ENCODE measurements around the gene CDH4. TPM values are rescaled to one million over a fixed set of nuclear protein-coding genes. Genes with fewer than 3 reads are reported as not detected.

CDH4 gene
- total RNA-seq, 1 experiment from 2014 or later: not detected

GRCh38 chr20:61798632-61799031 is 546.6 kb downstream of the CDH4 start:
- no peaks in the 10 kb centered on the region for H3K9me3 Mint-ChIP-seq (ENCODE audit: unreplicated experiment)
- H3K4me1 ChIP-seq: no peaks in the 10 kb centered on the region
- peaks cover 33% of the 10 kb centered on the region for H3K27me3 Mint-ChIP-seq (ENCODE audit: insufficient read depth, unreplicated experiment)
- no peak overlapping the region for H3K27ac Mint-ChIP-seq (ENCODE audit: unreplicated experiment)
- H3K4me3 Mint-ChIP-seq (ENCODE audit: unreplicated experiment): no peak overlapping the region
- H3K4me1 Mint-ChIP-seq (ENCODE audit: low read depth, unreplicated experiment): no peaks in the 10 kb centered on the region
- no peak for DNase-seq
- H3K4me3 ChIP-seq (ENCODE audit: low read depth, low read length): no peak overlapping the region
- intact Hi-C loops (cut with micrococcal nuclease; ENCODE audit: unreplicated experiment): no loop called here
- peaks cover 5% of the 10 kb centered on the region; the same call in 1 of the 2 replicates for H3K9me3 ChIP-seq
- CTCF ChIA-PET: interaction anchor here (0.6 kb wide), 1 partner anchor 993 kb away, joined by 4 read pairs; no protein-coding TSS in a partner anchor
- POLR2A ChIA-PET: no interaction called here
- no peaks in the 10 kb centered on the region for H3K36me3 Mint-ChIP-seq (ENCODE audit: insufficient read depth, unreplicated experiment)
- no peaks in the 10 kb centered on the region for H3K36me3 ChIP-seq (ENCODE audit: control insufficient read depth, insufficient read depth, low read length)
- H3K27me3 ChIP-seq (replicated peaks; ENCODE audit: control insufficient read depth, insufficient read depth, low read length): peaks cover 3% of the 10 kb centered on the region
- no TSS peak for BruUV-seq (replicated peaks)
- TF ChIP-seq, protein P1, sequence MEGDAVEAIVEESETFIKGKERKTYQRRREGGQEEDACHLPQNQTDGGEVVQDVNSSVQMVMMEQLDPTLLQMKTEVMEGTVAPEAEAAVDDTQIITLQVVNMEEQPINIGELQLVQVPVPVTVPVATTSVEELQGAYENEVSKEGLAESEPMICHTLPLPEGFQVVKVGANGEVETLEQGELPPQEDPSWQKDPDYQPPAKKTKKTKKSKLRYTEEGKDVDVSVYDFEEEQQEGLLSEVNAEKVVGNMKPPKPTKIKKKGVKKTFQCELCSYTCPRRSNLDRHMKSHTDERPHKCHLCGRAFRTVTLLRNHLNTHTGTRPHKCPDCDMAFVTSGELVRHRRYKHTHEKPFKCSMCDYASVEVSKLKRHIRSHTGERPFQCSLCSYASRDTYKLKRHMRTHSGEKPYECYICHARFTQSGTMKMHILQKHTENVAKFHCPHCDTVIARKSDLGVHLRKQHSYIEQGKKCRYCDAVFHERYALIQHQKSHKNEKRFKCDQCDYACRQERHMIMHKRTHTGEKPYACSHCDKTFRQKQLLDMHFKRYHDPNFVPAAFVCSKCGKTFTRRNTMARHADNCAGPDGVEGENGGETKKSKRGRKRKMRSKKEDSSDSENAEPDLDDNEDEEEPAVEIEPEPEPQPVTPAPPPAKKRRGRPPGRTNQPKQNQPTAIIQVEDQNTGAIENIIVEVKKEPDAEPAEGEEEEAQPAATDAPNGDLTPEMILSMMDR (IDR thresholded peaks at IDR 0.05; ENCODE audit: insufficient read depth in 1 of 2, low read depth in 1 of 2, low read length in 1 of 2, severe bottlenecking in 1 of 2, unreplicated experiment in 1 of 2): no peak

DNA sequence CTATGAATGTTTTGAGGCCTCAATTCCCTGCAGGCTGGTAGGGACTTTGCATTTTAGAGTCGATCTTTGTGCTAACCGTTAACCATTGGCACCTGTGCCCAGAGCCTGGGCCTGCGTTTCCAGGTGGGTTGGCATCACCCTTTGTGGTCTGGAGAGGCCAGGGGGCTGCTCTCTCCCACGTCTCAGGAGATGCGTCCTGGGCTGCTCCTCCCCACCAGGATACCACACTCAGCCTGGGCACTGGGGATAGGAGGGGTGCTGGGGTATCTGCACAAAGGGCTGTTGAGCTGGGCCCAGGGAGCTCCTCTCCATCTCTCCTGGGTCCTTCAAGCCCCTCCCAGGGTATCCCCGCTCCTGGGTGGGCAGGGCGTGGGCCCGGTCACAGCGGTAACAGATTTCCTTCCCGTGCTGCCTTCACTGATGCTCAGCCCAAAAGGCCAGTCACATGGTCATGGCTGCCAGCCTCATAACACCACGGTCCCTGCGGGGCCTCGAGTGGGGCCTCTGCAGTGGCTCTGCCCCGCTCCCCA is 547.4 kb downstream of the CDH4 start:
- Histone ChIP-seq H3K9me3 (peaks cover 5% of the 10 kb centered on the region; the same call in 1 of the 2 replicates), H3K4me1 (no peaks in the 10 kb centered on the region), H3K4me3 (ENCODE audit: low read depth, low read length) (no peak overlapping the region), H3K36me3 (ENCODE audit: control insufficient read depth, insufficient read depth, low read length) (no peaks in the 10 kb centered on the region), H3K27me3 (replicated peaks; ENCODE audit: control insufficient read depth, insufficient read depth, low read length) (peaks cover 8% of the 10 kb centered on the region)
- POLR2A ChIA-PET: no interaction called here
- H3K36me3 Mint-ChIP-seq (ENCODE audit: insufficient read depth, unreplicated experiment): no peaks in the 10 kb centered on the region
- BruUV-seq (replicated peaks): no TSS peak
- no peak for DNase-seq
- TF ChIP-seq, protein P1 (IDR thresholded peaks at IDR 0.05; ENCODE audit: insufficient read depth in 1 of 2, low read depth in 1 of 2, low read length in 1 of 2, severe bottlenecking in 1 of 2, unreplicated experiment in 1 of 2): no peak
- no peaks in the 10 kb centered on the region for H3K4me1 Mint-ChIP-seq (ENCODE audit: low read depth, unreplicated experiment)
- H3K9me3 Mint-ChIP-seq (ENCODE audit: unreplicated experiment): no peaks in the 10 kb centered on the region
- no peak overlapping the region for H3K4me3 Mint-ChIP-seq (ENCODE audit: unreplicated experiment)
- H3K27me3 Mint-ChIP-seq (ENCODE audit: insufficient read depth, unreplicated experiment): peaks cover 40% of the 10 kb centered on the region
- CTCF ChIA-PET: no interaction called here
- intact Hi-C loops (cut with micrococcal nuclease; ENCODE audit: unreplicated experiment): no loop called here
- H3K27ac Mint-ChIP-seq (ENCODE audit: unreplicated experiment): no peak overlapping the region

GRCh38 chr20:61799928-61800327 is 547.9 kb downstream of the CDH4 start:
- intact Hi-C loops (cut with micrococcal nuclease; ENCODE audit: unreplicated experiment): no loop called here
- BruUV-seq (replicated peaks): no TSS peak
- peaks cover 8% of the 10 kb centered on the region for H3K27me3 ChIP-seq (replicated peaks; ENCODE audit: control insufficient read depth, insufficient read depth, low read length)
- ChIA-PET POLR2A (no interaction called here), CTCF (interaction anchor here (0.7 kb wide), 1 partner anchor 12 kb away, joined by 3 read pairs; no protein-coding TSS in a partner anchor)
- peaks cover 5% of the 10 kb centered on the region; the same call in 1 of the 2 replicates for H3K9me3 ChIP-seq
- Mint-ChIP-seq H3K4me3 (ENCODE audit: unreplicated experiment) (no peak overlapping the region), H3K36me3 (ENCODE audit: insufficient read depth, unreplicated experiment) (no peaks in the 10 kb centered on the region), H3K27me3 (ENCODE audit: insufficient read depth, unreplicated experiment) (peaks cover 42% of the 10 kb centered on the region), H3K4me1 (ENCODE audit: low read depth, unreplicated experiment) (no peaks in the 10 kb centered on the region), H3K9me3 (ENCODE audit: unreplicated experiment) (no peaks in the 10 kb centered on the region), H3K27ac (ENCODE audit: unreplicated experiment) (no peak overlapping the region)
- no peaks in the 10 kb centered on the region for H3K4me1 ChIP-seq
- no peak overlapping the region for H3K4me3 ChIP-seq (ENCODE audit: low read depth, low read length)
- TF ChIP-seq, protein P1 (IDR thresholded peaks at IDR 0.05; ENCODE audit: insufficient read depth in 1 of 2, low read depth in 1 of 2, low read length in 1 of 2, severe bottlenecking in 1 of 2, unreplicated experiment in 1 of 2): no peak
- H3K36me3 ChIP-seq (ENCODE audit: control insufficient read depth, insufficient read depth, low read length): no peaks in the 10 kb centered on the region
- DNase-seq: no peak
